Aorta (tissue), 5 donors: ENCODE measurements around the gene RALGPS1. TPM values are rescaled to one million over a fixed set of nuclear protein-coding genes. Genes with fewer than 3 reads are reported as not detected.

Experiments used
- ATAC-seq: fragments of 200-7000 bp; cut with Tn5 transposase; one replicate; pipeline ENCODE4 v1.9.1; 2022; ENCODE audit warnings: moderate library complexity; ENCODE audit not compliant: low FRiP score
- DNase-seq, 2 donors: peaks; one replicate each; pipeline ENCODE4 v3.0.0-alpha.2; 2020
- H3K27ac ChIP-seq, 2 donors: one replicate each; pipeline ENCODE4 v1.5.1; 2013; ENCODE audit warnings: low read length in 2 of 2, mild to moderate bottlenecking in 2 of 2, moderate library complexity in 2 of 2, control low read depth in 1 of 2, inconsistent platforms in 1 of 2, low read depth in 1 of 2
- H3K27me3 ChIP-seq, 2 donors: one replicate each; pipeline ENCODE4 v1.6.1; 2013; ENCODE audit warnings: control low read depth in 1 of 2, low read length in 1 of 2, mild to moderate bottlenecking in 1 of 2, moderate library complexity in 1 of 2; ENCODE audit not compliant: insufficient read depth in 2 of 2, control insufficient read depth in 1 of 2
- H3K36me3 ChIP-seq, 2 donors: one replicate each; pipeline ENCODE4 v1.6.1; 2013; ENCODE audit warnings: control low read depth in 1 of 2, low read length in 1 of 2, mild to moderate bottlenecking in 1 of 2; ENCODE audit not compliant: insufficient read depth in 2 of 2, control insufficient read depth in 1 of 2
- H3K4me1 ChIP-seq, 2 donors: one replicate each; pipeline ENCODE4 v1.6.1; 2013; ENCODE audit warnings: low read length in 2 of 2, control low read depth in 1 of 2, mild to moderate bottlenecking in 1 of 2, moderate library complexity in 1 of 2; ENCODE audit not compliant: insufficient read depth in 2 of 2, control insufficient read depth in 1 of 2
- H3K4me3 ChIP-seq, 2 donors: one replicate each; pipeline ENCODE4 v1.5.1; 2013; ENCODE audit warnings: low read length in 2 of 2, control low read depth in 1 of 2, mild to moderate bottlenecking in 1 of 2
- H3K9me3 ChIP-seq: one replicate; pipeline ENCODE4 v1.6.1; 2013; ENCODE audit warnings: mild to moderate bottlenecking, low read length; ENCODE audit not compliant: control insufficient read depth
- WGBS, 2 donors: extraction: QIAGEN DNeasy Blood & Tissue Kit; methylation state at CpG; one replicate each; pipeline ENCODE4 v1.1.7; 2013; 5-methylcytosine and 5-hydroxymethylcytosine counted together
- intact Hi-C, 2 donors: fragments of 100-400 bp; cut with DNase I; formaldehyde crosslinking; loops; one replicate each; pipeline versions ENCODE4 v1.14.2 to v1.15.0; 2022
- polyA plus RNA-seq, 2 donors: library from polyadenylated mRNA; stranded (reverse); fragments of 200-250 nt; gene quantifications; one replicate each; pipeline ENCODE4 v1.2.3, GENCODE V29; 2013
- total RNA-seq, 2 donors: library from RNA; stranded (reverse); fragmentation: NEBNext Ultra II Directional; extraction: Animal tissue kit (Norgen Biotek cat#: 25700); gene quantifications; one replicate each; pipeline ENCODE4 v1.2.1, GENCODE V29; 2021
- donor health status: healthy with polysubstance abuse.
- donor health status: Bipolar disorder and iron deficiency.
- donor health status: DM: no; HTN: no; CAD: no.
- donor health status: DM: no; HTN: no; CAD: no.
- donor health status: DM: yes; HTN: yes; CAD: no.

RALGPS1 gene
- total and polyA plus RNA-seq, 4 donors: 2.0 to 19.7 (median 8.3) TPM

DNA sequence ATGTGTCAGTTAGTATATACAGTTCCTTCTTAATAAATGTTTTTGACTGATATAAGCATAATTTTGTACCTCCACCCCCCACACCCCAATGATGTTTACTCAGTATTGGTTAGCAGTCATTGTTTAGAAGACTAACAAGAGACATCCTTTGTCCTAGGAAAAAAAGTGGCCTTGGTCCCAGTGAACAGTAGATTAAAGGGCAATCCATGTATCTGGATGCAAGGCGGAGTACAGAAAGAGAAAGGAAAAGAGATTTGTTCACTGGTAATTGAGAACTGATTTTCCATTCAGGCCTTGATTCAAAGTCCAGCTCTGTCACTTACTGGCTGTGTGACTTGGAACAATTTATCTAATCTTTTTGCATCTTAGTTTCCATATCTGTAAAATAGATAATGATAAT is 4.6 kb downstream of the RALGPS1 start:
- Histone ChIP-seq H3K36me3 (no peaks in the 10 kb centered on the region), H3K27ac (no peak overlapping the region), H3K9me3 (no peaks in the 10 kb centered on the region), H3K27me3 (no peaks in the 10 kb centered on the region), H3K4me1 (no peaks in the 10 kb centered on the region), H3K4me3 (no peak overlapping the region)
- intact Hi-C loops: no loop called here
- ATAC-seq (no peak), DNase-seq (no peak)
- 86 to 91% methylated on average over 1 of the region's 1 CpG for WGBS, 2 donors

DNA sequence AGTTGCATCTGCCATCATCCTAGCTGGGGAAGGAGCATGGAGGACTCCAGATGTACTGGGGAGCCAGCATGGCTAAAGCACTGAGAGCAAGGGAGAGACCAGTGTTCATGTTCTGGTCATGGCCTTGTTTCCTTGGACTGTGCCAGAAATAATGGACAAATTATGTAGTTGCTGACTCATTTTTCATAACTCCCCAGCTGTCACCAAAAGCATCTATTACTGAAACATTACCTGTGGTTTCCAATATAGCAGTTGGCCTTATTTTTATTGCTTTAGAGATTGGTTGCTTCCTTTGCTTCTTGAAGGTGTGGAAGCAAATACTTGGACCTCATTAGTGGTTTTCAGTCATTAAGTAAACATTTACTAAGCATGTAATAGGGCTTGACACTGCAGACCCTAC is 11.3 kb downstream of the RALGPS1 start:
- Histone ChIP-seq H3K4me1 (no peaks in the 10 kb centered on the region), H3K36me3 (no peaks in the 10 kb centered on the region), H3K27ac (no peak overlapping the region), H3K9me3 (no peaks in the 10 kb centered on the region), H3K4me3 (no peak overlapping the region), H3K27me3 (no peaks in the 10 kb centered on the region)
- ATAC-seq (no peak), DNase-seq (no peak)
- intact Hi-C loops: no loop called here

DNA sequence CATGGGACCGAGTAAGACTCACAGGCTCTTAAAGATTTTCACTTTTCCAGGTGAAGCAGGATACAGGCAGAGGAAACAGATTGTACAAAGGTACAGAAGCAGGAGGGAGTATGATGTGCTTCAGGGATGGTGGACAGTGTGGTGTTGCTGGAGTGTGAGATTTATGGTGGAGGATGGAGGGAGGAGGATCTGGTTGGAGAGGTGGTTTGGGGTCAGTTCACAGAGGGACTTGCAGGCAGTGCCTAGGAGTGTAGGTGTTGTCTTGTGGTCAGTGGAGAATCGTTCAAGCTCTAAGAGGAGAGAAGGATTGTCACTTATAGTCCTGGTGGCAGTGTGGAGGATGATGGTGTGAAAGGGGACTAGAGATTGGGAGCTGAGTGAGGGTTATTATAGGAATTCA is 11.8 kb downstream of the RALGPS1 start:
- 79 to 84% methylated on average over 2 of the region's 2 CpGs for WGBS, 2 donors

DNA sequence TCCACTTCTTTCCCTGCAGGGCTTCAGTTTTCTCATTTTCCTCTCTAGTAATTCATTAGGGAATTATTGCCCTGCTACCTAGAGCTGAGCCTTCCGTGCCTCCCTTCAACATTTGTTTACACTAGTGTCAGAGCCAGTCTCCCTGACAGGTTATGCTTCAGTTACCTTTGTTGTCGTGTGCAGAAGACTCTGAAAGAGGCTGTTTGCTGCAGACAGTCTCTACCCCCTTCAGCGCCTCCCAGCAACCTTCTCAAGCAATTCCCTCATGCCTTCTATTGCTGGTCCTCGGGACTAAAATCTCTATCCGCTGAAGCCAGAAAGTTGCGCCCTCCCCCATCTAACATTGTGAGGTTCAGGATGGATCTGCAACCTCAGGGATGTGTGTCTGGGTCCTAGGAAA is 12.8 kb downstream of the RALGPS1 start:
- Histone ChIP-seq H3K27me3 (no peaks in the 10 kb centered on the region), H3K36me3 (no peaks in the 10 kb centered on the region), H3K9me3 (no peaks in the 10 kb centered on the region), H3K4me1 (no peaks in the 10 kb centered on the region), H3K27ac (no peak overlapping the region), H3K4me3 (no peak overlapping the region)
- ATAC-seq (no peak), DNase-seq (no peak)
- intact Hi-C loops: no loop called here
- 65 to 77% methylated on average over 6 of the region's 6 CpGs for WGBS, 2 donors

More for the DNA sequence above, 11.8 kb downstream of the RALGPS1 start:
- Histone ChIP-seq H3K4me1 (no peaks in the 10 kb centered on the region), H3K27ac (no peak overlapping the region), H3K9me3 (no peaks in the 10 kb centered on the region), H3K27me3 (no peaks in the 10 kb centered on the region), H3K36me3 (no peaks in the 10 kb centered on the region), H3K4me3 (no peak overlapping the region)
- intact Hi-C loops: no loop called here
- ATAC-seq: no peak
- no peak for DNase-seq

DNA sequence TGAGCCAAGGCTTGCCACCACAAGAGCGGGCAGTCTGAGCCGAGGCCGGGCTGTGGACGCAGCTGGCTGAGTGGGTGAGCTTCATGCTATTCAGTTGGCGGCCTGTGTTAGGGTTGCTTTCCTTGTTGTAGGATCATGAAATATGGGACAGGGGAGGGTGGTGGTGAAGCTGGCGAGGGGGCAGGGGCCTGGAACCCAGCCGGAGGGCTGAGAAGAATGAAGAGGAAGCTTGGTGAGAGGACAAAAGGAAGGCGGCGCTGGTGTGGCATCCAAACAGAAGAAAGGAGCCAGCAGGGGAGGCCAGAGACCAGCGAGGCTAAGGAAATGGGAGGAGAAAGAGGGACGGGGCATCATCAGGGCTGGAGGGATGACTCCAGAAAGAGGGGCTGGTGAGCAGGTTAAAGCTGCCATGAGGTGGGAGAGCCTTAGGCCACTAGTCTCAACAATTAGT is 18.3 kb downstream of the RALGPS1 start:
- DNase-seq (no peak), ATAC-seq (no peak)
- WGBS, 2 donors: 94 to 95% methylated on average over 11 of the region's 11 CpGs
- H3K9me3 ChIP-seq: no peaks in the 10 kb centered on the region
- intact Hi-C loops: no loop called here
- H3K4me1 ChIP-seq: no peaks in the 10 kb centered on the region
- no peaks in the 10 kb centered on the region for H3K36me3 ChIP-seq
- H3K27me3 ChIP-seq: no peaks in the 10 kb centered on the region
- H3K27ac ChIP-seq: no peak overlapping the region
- H3K4me3 ChIP-seq: no peak overlapping the region

DNA sequence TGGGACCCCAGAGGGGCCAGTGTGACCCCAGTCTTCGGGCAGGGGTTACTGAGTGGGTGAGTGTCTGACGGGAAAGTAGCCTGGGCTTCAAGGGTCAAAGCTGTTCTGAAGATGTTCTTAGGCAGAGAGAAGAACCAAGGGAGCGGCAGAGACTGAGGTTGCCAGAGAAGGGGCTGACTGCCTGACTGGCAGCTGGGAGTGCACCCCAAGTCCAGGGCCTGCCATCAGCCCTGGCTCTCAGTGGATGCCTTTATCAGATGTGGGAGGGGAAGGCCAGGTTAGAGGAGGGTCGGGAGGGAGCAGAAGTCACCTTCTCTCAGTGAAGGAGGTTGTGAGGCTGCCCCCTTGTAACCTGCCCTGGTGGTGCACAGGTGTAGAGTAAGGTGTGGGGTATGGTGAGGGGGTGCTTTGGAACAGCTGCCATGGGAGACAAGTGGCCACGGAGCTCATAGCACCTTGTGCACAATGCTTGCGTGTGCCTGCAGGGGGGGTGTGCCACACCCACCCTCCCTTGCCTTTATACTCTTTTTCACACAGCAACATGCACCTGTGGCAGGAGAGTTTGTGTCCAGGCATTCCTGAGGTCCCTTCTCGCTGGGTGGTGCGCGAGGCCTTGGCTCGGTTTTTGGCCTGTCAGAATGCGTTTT is 18.9 kb downstream of the RALGPS1 start:
- 93 to 94% methylated on average over 11 of the region's 11 CpGs for WGBS, 2 donors

DNA sequence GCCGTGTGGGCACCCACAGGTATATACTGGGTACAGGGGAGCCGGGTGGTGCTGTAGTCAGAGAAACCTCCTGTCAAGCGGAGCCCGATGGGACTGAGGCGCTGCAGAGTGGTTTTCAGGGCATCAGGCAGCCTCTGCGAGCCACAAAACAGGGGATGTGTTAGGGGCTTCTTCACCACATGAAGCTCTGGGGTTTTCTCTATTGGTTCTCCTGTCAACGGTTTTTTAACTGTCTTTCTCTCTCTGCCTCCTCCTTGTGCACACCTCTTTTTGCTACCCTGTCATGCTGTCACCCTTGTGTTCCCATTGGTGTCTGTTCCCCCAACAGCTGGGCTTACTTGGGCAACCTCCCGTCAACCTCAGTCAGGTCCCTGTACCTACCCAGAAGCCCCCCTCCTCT is 19.9 kb downstream of the RALGPS1 start:
- Histone ChIP-seq H3K27ac (no peak overlapping the region), H3K27me3 (no peaks in the 10 kb centered on the region), H3K4me1 (no peaks in the 10 kb centered on the region), H3K9me3 (no peaks in the 10 kb centered on the region), H3K36me3 (no peaks in the 10 kb centered on the region), H3K4me3 (no peak overlapping the region)
- intact Hi-C loops: no loop called here
- 94 to 96% methylated on average over 8 of the region's 8 CpGs for WGBS, 2 donors
- ATAC-seq (no peak), DNase-seq (no peak)

More for the DNA sequence above, 18.9 kb downstream of the RALGPS1 start:
- H3K27me3 ChIP-seq: no peaks in the 10 kb centered on the region
- intact Hi-C loops: no loop called here
- H3K9me3 ChIP-seq: no peaks in the 10 kb centered on the region
- no peaks in the 10 kb centered on the region for H3K4me1 ChIP-seq
- DNase-seq (no peak), ATAC-seq (no peak)
- no peak overlapping the region for H3K27ac ChIP-seq
- no peaks in the 10 kb centered on the region for H3K36me3 ChIP-seq
- H3K4me3 ChIP-seq: no peak overlapping the region

DNA sequence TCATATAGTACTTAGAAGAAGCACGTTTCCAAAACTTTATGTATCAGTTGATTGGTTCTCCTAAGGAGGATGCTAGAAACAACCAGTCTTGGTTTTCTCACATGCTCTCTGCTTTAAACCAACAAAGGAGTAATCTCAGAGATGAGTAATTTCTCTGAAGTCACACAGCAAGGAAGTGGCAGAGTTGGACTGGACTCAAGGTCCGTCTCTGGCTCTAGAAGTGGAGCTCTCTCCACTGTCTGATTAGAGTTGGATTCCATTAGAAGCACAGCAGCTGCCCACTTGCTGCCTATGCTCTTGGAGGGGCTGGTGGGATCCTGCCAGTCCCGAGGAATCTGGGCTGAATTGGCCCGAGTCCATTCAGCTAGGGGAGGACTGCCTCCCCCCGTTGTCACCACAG is 21.0 kb downstream of the RALGPS1 start:
- H3K4me3 ChIP-seq: no peak overlapping the region
- WGBS, 2 donors: 76 to 84% methylated on average over 5 of the region's 5 CpGs
- no peak overlapping the region for H3K27ac ChIP-seq
- H3K27me3 ChIP-seq: no peaks in the 10 kb centered on the region
- H3K4me1 ChIP-seq: no peaks in the 10 kb centered on the region
- intact Hi-C loops: no loop called here
- no peaks in the 10 kb centered on the region for H3K9me3 ChIP-seq
- ATAC-seq (no peak), DNase-seq (no peak)
- no peaks in the 10 kb centered on the region for H3K36me3 ChIP-seq

DNA sequence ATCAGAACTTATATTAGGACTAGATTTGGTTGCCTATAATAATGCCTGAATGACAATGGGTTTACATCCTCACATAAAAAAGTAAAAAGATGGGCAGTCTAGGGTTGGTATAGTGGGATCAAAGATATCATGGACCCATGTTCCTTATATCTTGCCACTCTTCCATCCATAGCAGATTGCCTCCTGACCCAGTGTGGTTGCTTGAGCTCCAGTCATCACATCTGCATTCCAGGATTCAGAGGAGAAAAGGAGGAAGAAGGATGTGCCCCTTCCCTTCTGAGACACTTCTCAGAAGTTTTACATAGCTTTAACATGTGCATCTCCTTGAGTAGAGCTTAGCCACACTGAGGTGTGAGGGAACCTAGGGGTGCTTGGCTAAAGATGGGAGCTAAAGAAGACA is 22.9 kb downstream of the RALGPS1 start:
- Histone ChIP-seq H3K27ac (no peak overlapping the region), H3K36me3 (no peaks in the 10 kb centered on the region), H3K27me3 (no peaks in the 10 kb centered on the region), H3K4me1 (no peaks in the 10 kb centered on the region), H3K9me3 (no peaks in the 10 kb centered on the region), H3K4me3 (no peak overlapping the region)
- ATAC-seq (no peak), DNase-seq (no peak)
- intact Hi-C loops: no loop called here
